ENCODE measurements around the gene HNRNPU.

DNA sequence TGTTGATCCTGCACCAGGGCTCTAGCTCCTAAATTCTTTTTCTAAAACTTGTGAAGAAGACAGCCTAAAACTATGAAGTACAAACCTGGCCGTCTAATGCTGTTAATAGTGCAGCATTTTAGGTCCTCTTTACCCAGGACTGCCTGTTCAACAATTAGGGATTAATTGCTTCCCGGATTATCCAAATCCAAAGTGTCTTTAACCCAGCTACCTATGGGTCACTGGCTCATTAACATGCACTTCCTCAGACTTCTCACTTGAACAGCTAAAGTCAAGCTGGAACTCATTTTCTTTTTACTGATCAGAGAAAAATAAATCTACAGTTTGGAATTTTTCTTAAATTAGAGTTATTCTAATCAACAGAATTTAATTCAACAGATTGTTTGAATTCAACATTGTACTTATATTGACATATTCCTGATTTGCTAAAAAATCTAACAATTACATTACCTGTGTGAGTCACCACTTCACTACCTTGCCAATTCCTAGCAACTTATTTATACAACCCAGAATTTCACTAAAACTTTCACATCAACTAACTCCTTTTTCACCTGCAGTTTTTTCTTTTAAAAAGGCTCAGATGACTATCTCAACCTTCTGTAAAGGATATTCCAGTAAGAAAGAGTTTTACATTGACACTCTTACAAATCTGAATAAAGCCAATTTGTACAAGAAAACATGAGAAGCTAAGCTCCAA, 3.3 kb downstream of the HNRNPU start:
- TF ChIP-seq POLR2A (IDR thresholded peaks at IDR 0.05): no peak
- TF ChIP-seq CTCF (IDR thresholded peaks at IDR 0.05): no peak
- no peak for TF ChIP-seq POLR2AphosphoS5 (IDR thresholded peaks at IDR 0.05)
